Naive thymus-derived CD4-positive, alpha-beta T cell (primary cell): ENCODE measurements around the gene GGCX. TPM values are rescaled to one million over a fixed set of nuclear protein-coding genes. Genes with fewer than 3 reads are reported as not detected.
"Not testable (repeated sequence)": the region's sequence is repeated elsewhere in the genome, so short reads cannot be mapped to it uniquely, and the experiment has no call there.

Experiments
- ATAC-seq: fragments of 150-1000 bp; cut with Tn5 transposase; 2 replicates; pipeline ENCODE4 v1.10.0; 2021; ENCODE audit warnings: mild to moderate bottlenecking, moderate library complexity
- CTCF ChIA-PET: fragments of 350-600 bp; sonication (Branson Sonifier 250); formaldehyde crosslinking; loops from one replicate; lab custom pipeline; 2021; ENCODE audit warnings: antibody characterized with exemption; lab: Charles Lee
- POLR2A ChIA-PET: fragments of 350-600 bp; sonication (Branson Sonifier 250); formaldehyde crosslinking; loops from one replicate; lab custom pipeline; 2021; ENCODE audit warnings: antibody characterized with exemption, inconsistent platforms; lab: Charles Lee
- DNase-seq, 9 donors: peaks; one replicate each; pipeline versions ENCODE4 v3.0.0 to v3.0.0-alpha.2; 2020 to 2022; ENCODE audit warnings: mixed read lengths in 1 of 9
- H3K27ac ChIP-seq: one replicate; pipeline ENCODE4 v1.7.0; 2013; ENCODE audit warnings: mild to moderate bottlenecking, low read depth, low read length, moderate library complexity
- H3K27me3 ChIP-seq, 2 donors: one replicate each; pipeline ENCODE4 v1.7.0; 2013; ENCODE audit warnings: low read length in 2 of 2, mild to moderate bottlenecking in 2 of 2, moderate library complexity in 2 of 2; ENCODE audit not compliant: control insufficient read depth in 2 of 2, insufficient read depth in 2 of 2
- H3K36me3 ChIP-seq, 3 experiments: 1 replicate in 2 of 3; 2 replicates in 1 of 3; pipeline ENCODE4 v1.7.0; 2013; ENCODE audit warnings: low read length in 3 of 3, mild to moderate bottlenecking in 3 of 3, moderate library complexity in 1 of 3; ENCODE audit not compliant: insufficient read depth in 3 of 3, control insufficient read depth in 2 of 3
- H3K4me1 ChIP-seq, 2 donors: one replicate each; pipeline ENCODE4 v1.7.0; 2013; ENCODE audit warnings: low read length in 2 of 2, mild to moderate bottlenecking in 2 of 2, moderate library complexity in 1 of 2; ENCODE audit not compliant: control insufficient read depth in 2 of 2, insufficient read depth in 2 of 2
- H3K4me3 ChIP-seq: 2 replicates; pipeline ENCODE4 v1.7.0; 2013; ENCODE audit warnings: mild to moderate bottlenecking, low read length
- H3K9me3 ChIP-seq, 3 experiments: 1 replicate in 2 of 3; 2 replicates in 1 of 3; pipeline ENCODE4 v1.7.0; 2013; ENCODE audit warnings: low read length in 3 of 3; ENCODE audit not compliant: control insufficient read depth in 2 of 3
- H3K27ac Mint-ChIP-seq, 9 donors: one replicate each; pipeline ENCODE4 v1.8.0; 2020 to 2022; ENCODE audit warnings: mixed read lengths in 9 of 9, mild to moderate bottlenecking in 8 of 9, moderate library complexity in 5 of 9, inconsistent platforms in 2 of 9
- H3K27me3 Mint-ChIP-seq, 5 donors: one replicate each; pipeline ENCODE4 v1.8.0; 2021 to 2022; ENCODE audit warnings: mixed read lengths in 5 of 5, mild to moderate bottlenecking in 1 of 5
- H3K36me3 Mint-ChIP-seq, 5 donors: one replicate each; pipeline ENCODE4 v1.8.0; 2020 to 2022; ENCODE audit warnings: mixed read lengths in 5 of 5, mild to moderate bottlenecking in 3 of 5, inconsistent platforms in 1 of 5
- H3K4me1 Mint-ChIP-seq, 7 donors: one replicate each; pipeline ENCODE4 v1.8.0; 2020 to 2022; ENCODE audit warnings: mixed read lengths in 7 of 7, mild to moderate bottlenecking in 3 of 7, inconsistent platforms in 1 of 7
- H3K4me3 Mint-ChIP-seq, 10 donors: one replicate each; pipeline ENCODE4 v1.8.0; 2020 to 2022; ENCODE audit warnings: mild to moderate bottlenecking in 10 of 10, mixed read lengths in 10 of 10, moderate library complexity in 6 of 10, inconsistent platforms in 2 of 10
- H3K9me3 Mint-ChIP-seq, 11 donors: one replicate each; pipeline ENCODE4 v1.8.0; 2020 to 2022; ENCODE audit warnings: mixed read lengths in 11 of 11, mild to moderate bottlenecking in 4 of 11, inconsistent platforms in 1 of 11, moderate library complexity in 1 of 11
- intact Hi-C, 2 donors: fragments of 100-400 bp; cut with micrococcal nuclease; formaldehyde crosslinking; loops; one replicate each; pipeline ENCODE4 v1.15.1; 2023
- polyA plus RNA-seq, 2 donors: library from polyadenylated mRNA; unstranded; fragments of 300-500 nt; fragmentation: Illumina TruSeq; gene quantifications; one replicate each; pipeline ENCODE4 v1.2.3, GENCODE V29; 2021
- total RNA-seq, 6 experiments: library from RNA in 5 of 6; stranded (reverse) in 5 of 6; gene quantifications; 1 replicate in 5 of 6; 2 replicates in 1 of 6; pipeline ENCODE4 v1.2.3 and lab custom pipeline; 2021 to 2026

GGCX gene
- total and polyA plus RNA-seq, 7 experiments from 2014 or later = 11.8 to 34.2 (median 20.5) TPM

DNA sequence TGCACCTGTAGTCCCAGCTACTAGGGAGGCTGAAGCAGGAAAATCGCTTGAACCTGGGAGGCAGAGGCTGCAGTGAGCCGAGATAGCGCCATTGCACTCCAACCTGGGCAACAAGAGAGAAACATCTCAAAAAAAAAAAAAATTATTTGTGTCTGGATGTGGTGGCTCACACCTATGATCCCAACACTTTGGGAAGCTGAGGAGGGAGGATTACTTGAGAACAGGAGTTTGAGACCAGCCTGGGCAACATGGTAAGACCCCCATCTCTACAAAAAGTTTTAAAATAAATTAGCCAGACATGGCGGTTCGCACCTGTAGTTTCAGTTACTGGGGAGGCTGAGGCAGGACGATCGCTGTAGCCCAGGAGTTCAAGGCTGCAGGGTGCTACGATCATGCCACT lies 14.4 kb upstream of the GGCX start:
- Mint-ChIP-seq H3K4me3 (peak overlapping the region in 1 of 10 donors; percentile 19), H3K36me3 (peaks cover 0 to 3% (median 0%) of the 10 kb centered on the region in 5 donors), H3K27ac (peak overlapping the region in 1 of 9 donors; percentile 99), H3K9me3 (no peaks in the 10 kb centered on the region), H3K27me3 (peaks cover 0 to 15% (median 0%) of the 10 kb centered on the region in 5 donors), H3K4me1 (peaks cover 25 to 34% (median 30%) of the 10 kb centered on the region in 7 donors)
- Histone ChIP-seq H3K36me3 (no peaks in the 10 kb centered on the region), H3K27me3 (no peaks in the 10 kb centered on the region), H3K4me1 (peaks cover 12 to 28% of the 10 kb centered on the region in 2 donors), H3K27ac (no peak overlapping the region), H3K4me3 (no peak overlapping the region), H3K9me3 (no peaks in the 10 kb centered on the region)
- ChIA-PET POLR2A (interaction anchor here (0.7 kb wide), 1 partner anchor 14 kb away, joined by 4 read pairs; no protein-coding TSS in a partner anchor), CTCF (no interaction called here)
- intact Hi-C loops = loop anchor here in 1 of 2 donors (5.0 kb wide), 1 partner anchor 37 kb away; the partner anchor contains the start of gene C2orf68
- no peak for DNase-seq
- no peak for ATAC-seq

DNA sequence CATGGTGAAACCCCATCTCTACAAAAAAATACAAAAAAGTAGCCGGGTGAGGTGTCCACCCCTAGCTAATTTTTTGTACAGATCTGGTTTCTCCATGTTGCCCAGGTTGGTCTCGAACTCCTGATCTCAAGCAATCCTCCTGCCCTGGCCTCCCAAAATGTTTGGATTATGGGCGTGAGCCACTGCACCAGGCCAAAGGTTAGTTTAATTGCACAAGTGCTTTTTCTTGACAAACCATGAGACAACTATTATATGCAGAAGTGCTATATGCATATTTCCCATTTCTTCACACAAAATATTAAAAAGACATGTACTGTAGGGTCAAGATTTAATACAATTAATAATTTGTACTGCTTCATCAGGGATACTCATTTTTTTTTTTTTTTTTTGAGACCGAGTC lies 5.0 kb upstream of the GGCX start:
- no peak overlapping the region for H3K27ac ChIP-seq

DNA sequence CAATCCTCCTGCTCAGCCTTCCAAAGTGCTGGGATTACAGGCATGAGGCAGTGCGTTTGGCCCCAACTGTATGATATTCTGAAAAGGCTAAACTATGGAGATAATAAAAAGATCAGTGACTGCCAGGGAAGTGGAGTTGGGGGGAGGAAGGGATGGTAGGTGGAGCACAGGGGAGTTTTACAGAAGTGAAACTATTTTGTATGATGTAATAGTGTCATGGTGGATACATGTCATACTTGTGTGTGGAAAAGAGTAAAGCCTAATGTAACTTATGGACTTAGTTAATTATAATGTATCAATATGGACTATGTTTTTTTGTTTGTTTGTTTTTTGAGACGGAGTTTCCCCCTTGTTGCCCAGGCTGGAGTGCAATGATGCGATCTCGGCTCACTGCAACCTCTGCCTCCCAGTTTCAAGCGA lies 2.9 kb upstream of the GGCX start:
- Mint-ChIP-seq H3K36me3 (no peaks in the 10 kb centered on the region), H3K27me3 (peaks cover 0 to 6% (median 0%) of the 10 kb centered on the region in 5 donors), H3K27ac (peak overlapping the region in 2 of 9 donors; percentile 14 to 76), H3K4me3 (peak overlapping the region in 6 of 10 donors; percentile 10 to 70 (median 38)), H3K4me1 (peaks cover 17 to 36% (median 25%) of the 10 kb centered on the region in 7 donors), H3K9me3 (no peaks in the 10 kb centered on the region)
- intact Hi-C loops = no loop called here
- Histone ChIP-seq H3K36me3 (no peaks in the 10 kb centered on the region), H3K9me3 (no peaks in the 10 kb centered on the region), H3K4me3 (no peak overlapping the region), H3K27ac (no peak overlapping the region), H3K4me1 (peaks cover 6 to 8% of the 10 kb centered on the region in 2 donors), H3K27me3 (no peaks in the 10 kb centered on the region)
- no peak for ATAC-seq
- ChIA-PET POLR2A (interaction anchor here (0.7 kb wide), 1 partner anchor 13 kb away, joined by 3 read pairs; the partner anchor contains the start of gene VAMP8), CTCF (no interaction called here)
- no peak for DNase-seq

More for the DNA sequence above, 5.0 kb upstream of the GGCX start:
- ChIA-PET POLR2A (interaction anchor here (1.3 kb wide), 1 partner anchor 27 kb away, joined by 3 read pairs; the partner anchor contains the start of gene MAT2A), CTCF (no interaction called here)
- Mint-ChIP-seq H3K27ac (no peak overlapping the region), H3K4me3 (no peak overlapping the region), H3K36me3 (no peaks in the 10 kb centered on the region), H3K9me3 (no peaks in the 10 kb centered on the region), H3K4me1 (peaks cover 0 to 15% (median 5%) of the 10 kb centered on the region in 7 donors), H3K27me3 (peaks cover 0 to 20% (median 0%) of the 10 kb centered on the region in 5 donors)
- Histone ChIP-seq H3K9me3 (no peaks in the 10 kb centered on the region), H3K27me3 (no peaks in the 10 kb centered on the region), H3K4me1 (no peaks in the 10 kb centered on the region), H3K36me3 (no peaks in the 10 kb centered on the region), H3K4me3 (no peak overlapping the region)
- ATAC-seq (no peak), DNase-seq (no peak)
- intact Hi-C loops = no loop called here

DNA sequence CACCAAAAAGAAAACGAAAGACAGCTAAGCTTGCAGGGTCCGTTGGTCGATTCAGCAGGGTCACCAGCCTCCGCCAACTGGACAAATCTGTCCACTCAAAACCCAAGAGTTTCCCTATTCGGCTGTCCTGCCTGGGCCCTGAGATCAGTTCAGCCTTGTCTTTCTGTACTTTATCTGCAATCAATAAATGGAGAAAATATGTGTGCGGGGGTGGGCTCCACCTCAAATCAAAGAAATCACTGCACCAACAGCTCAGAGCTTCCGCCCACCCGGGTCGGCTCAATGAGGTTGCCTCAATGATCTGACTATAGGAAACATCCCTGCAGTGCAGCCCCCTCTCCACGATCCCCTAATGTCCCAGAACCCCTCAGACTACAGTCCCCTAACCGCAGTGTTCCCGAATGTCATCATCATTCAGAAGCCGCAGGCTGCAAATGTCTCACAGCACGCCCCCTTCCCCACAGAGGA lies 447 bp downstream of the GGCX start:
- H3K36me3 Mint-ChIP-seq = peaks cover 0 to 4% (median 3%) of the 10 kb centered on the region in 5 donors
- intact Hi-C loops = loop anchor here (1.0 to 2.0 kb wide), 12 partner anchors 9 to 207 kb away; partner anchors contain the start of genes ELMOD3 (in 2 of the 2), MAT2A (in 2 of the 2), RETSAT (in 2 of the 2) and RNF181 (in 2 of the 2)
- Histone ChIP-seq H3K4me3 (peak overlapping the region; percentile 98), H3K27me3 (no peaks in the 10 kb centered on the region), H3K9me3 (no peaks in the 10 kb centered on the region), H3K4me1 (peaks cover 6 to 8% of the 10 kb centered on the region in 2 donors), H3K27ac (peak overlapping the region; percentile 95), H3K36me3 (peaks cover 0 to 7% (median 0%) of the 10 kb centered on the region in 3 experiments)
- H3K4me1 Mint-ChIP-seq = peaks cover 17 to 48% (median 32%) of the 10 kb centered on the region in 7 donors
- ChIA-PET POLR2A (interaction anchor here (0.7 to 5.9 kb wide), 18 partner anchors 9 to 615 kb away, joined by 3 to 38 read pairs (median 4); partner anchors contain the start of genes C2orf68, KCMF1, MAT2A and RNF181), CTCF (interaction anchor here (0.5 to 1.9 kb wide), 5 partner anchors 9 to 146 kb away, joined by 3 to 8 read pairs (median 3); partner anchors contain the start of gene MAT2A)
- H3K4me3 Mint-ChIP-seq = peak overlapping the region; percentile 81 to 99 (median 97)
- H3K9me3 Mint-ChIP-seq = no peaks in the 10 kb centered on the region
- H3K27me3 Mint-ChIP-seq = no peaks in the 10 kb centered on the region
- H3K27ac Mint-ChIP-seq = peak overlapping the region; percentile 86 to 99 (median 93)
- no peak for ATAC-seq
- DNase-seq = peak in 1 of 9 donors; percentile 7

DNA sequence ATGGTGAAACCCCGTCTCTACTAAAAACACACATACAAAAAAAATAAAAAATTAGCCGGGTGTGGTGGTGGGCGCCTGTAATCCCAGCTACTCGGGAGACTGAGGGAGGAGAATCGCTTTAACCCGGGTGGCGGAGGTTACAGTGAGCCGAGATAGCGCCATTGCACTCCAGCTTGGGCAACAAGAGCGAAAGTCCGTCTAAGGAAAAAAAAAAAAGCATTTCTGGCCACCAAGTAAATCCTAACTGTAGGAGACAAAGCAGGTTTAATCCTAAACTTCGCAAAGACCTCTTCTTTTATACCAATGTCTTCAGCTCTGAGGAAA lies 928 bp downstream of the GGCX start:
- H3K9me3 Mint-ChIP-seq, H3K36me3 Mint-ChIP-seq, DNase-seq, H3K9me3 ChIP-seq, ATAC-seq, H3K4me1 ChIP-seq, H3K27me3 ChIP-seq, H3K36me3 ChIP-seq, H3K27me3 Mint-ChIP-seq: not testable (repeated sequence)
- Histone ChIP-seq H3K4me3 (peak overlapping the region; percentile 98), H3K27ac (peak overlapping the region; percentile 95)
- ChIA-PET CTCF (interaction anchor here (0.6 to 1.9 kb wide), 4 partner anchors 8 to 146 kb away, joined by 3 to 8 read pairs (median 6); partner anchors contain the start of gene MAT2A), POLR2A (interaction anchor here (0.9 to 5.9 kb wide), 12 partner anchors 9 to 589 kb away, joined by 3 to 38 read pairs (median 8); partner anchors contain the start of genes C2orf68, KCMF1, MAT2A and RNF181)
- Mint-ChIP-seq H3K4me1 (peaks cover 17 to 48% (median 32%) of the 10 kb centered on the region in 7 donors), H3K27ac (peak overlapping the region; percentile 67 to 99 (median 92)), H3K4me3 (peak overlapping the region; percentile 81 to 99 (median 97))
- intact Hi-C loops = loop anchor here (2.0 kb wide), 2 partner anchors 56 to 142 kb away; partner anchors contain the start of genes SH2D6 (in 1 of the 2) and USP39 (in 1 of the 2)

DNA sequence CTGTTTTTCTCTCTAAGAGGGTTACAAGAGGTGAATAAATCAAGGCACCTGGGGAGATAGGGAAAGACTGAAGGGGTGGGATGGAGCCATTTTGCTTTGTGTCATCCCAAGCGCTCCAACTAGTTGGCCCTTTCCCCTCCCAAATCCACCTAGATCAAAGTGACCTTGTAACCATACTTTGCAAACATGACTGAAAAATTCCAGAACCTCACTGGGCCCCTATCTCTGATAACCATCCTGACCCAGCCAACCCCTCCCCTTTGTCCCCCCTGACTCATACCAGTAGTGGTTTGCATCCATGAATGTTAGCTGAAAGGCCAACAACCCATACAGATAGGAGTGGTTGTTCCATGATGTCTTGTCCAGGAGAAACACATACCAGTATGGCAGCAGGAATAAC lies 3.1 kb downstream of the GGCX start:
- intact Hi-C loops = no loop called here
- no peaks in the 10 kb centered on the region for H3K27me3 ChIP-seq
- Mint-ChIP-seq H3K4me3 (peak overlapping the region in 4 of 10 donors; percentile 1 to 64 (median 37)), H3K27ac (peak overlapping the region in 3 of 9 donors; percentile 46 to 84 (median 62)), H3K36me3 (peaks cover 0 to 14% (median 7%) of the 10 kb centered on the region in 5 donors), H3K4me1 (peaks cover 17 to 41% (median 30%) of the 10 kb centered on the region in 7 donors), H3K27me3 (no peaks in the 10 kb centered on the region), H3K9me3 (no peaks in the 10 kb centered on the region)
- peaks cover 0 to 26% (median 7%) of the 10 kb centered on the region in 3 experiments for H3K36me3 ChIP-seq
- no peaks in the 10 kb centered on the region for H3K9me3 ChIP-seq
- no peak overlapping the region for H3K4me3 ChIP-seq
- no peak overlapping the region for H3K27ac ChIP-seq
- no peak for ATAC-seq
- DNase-seq = no peak
- peaks cover 6 to 8% of the 10 kb centered on the region in 2 donors for H3K4me1 ChIP-seq
- ChIA-PET CTCF (interaction anchor here (1.1 kb wide), 1 partner anchor 79 kb away, joined by 3 read pairs; no protein-coding TSS in a partner anchor), POLR2A (interaction anchor here (0.8 to 5.9 kb wide), 4 partner anchors 19 to 144 kb away, joined by 3 to 38 read pairs (median 19); partner anchors contain the start of genes MAT2A and SH2D6)
